ENCODE measurements around the gene UROS. TPM values are rescaled to one million over a fixed set of nuclear protein-coding genes. Genes with fewer than 3 reads are reported as not detected.

Gene UROS
- total RNA-seq, 1 donor = 90.5 TPM

DNA sequence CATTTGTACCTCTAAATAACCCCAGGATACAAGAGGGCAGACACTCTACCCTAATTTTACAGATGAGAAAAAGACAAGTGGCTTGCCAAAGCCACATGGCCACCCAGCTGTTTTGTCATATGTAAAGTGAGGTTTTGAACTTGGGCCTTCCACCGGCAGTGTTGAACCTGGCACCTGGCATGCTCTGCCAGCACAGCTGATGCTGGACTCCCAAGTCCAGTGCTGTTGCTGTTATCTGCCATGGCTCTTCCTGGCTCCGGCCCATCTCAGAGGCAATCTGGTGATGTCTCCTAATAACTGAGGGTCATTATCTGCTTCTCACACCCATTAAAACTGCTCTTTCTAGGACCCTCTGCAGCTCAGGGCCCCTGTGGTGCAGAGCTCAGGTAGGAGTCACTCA lies 25.3 kb upstream of the UROS start:
- no peaks in the 10 kb centered on the region for H4K20me1 ChIP-seq (ENCODE audit: insufficient read depth, low read length)
- no peaks in the 10 kb centered on the region for H3K79me2 ChIP-seq (ENCODE audit: insufficient read depth, low read length)
- H3K36me3 ChIP-seq (ENCODE audit: insufficient read depth, low read length) = peaks cover 44% of the 10 kb centered on the region
- no peak for DNase-seq (ENCODE audit: insufficient read length, low spot score, missing footprints)
- no peaks in the 10 kb centered on the region for H3K27me3 ChIP-seq (ENCODE audit: insufficient read depth, low read length)
- TF ChIP-seq, protein P1, sequence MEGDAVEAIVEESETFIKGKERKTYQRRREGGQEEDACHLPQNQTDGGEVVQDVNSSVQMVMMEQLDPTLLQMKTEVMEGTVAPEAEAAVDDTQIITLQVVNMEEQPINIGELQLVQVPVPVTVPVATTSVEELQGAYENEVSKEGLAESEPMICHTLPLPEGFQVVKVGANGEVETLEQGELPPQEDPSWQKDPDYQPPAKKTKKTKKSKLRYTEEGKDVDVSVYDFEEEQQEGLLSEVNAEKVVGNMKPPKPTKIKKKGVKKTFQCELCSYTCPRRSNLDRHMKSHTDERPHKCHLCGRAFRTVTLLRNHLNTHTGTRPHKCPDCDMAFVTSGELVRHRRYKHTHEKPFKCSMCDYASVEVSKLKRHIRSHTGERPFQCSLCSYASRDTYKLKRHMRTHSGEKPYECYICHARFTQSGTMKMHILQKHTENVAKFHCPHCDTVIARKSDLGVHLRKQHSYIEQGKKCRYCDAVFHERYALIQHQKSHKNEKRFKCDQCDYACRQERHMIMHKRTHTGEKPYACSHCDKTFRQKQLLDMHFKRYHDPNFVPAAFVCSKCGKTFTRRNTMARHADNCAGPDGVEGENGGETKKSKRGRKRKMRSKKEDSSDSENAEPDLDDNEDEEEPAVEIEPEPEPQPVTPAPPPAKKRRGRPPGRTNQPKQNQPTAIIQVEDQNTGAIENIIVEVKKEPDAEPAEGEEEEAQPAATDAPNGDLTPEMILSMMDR (IDR thresholded peaks at IDR 0.05; ENCODE audit: extremely low read depth, low read depth, low read length) = no peak
- H3K9me3 ChIP-seq (ENCODE audit: low read depth, low read length) = no peaks in the 10 kb centered on the region
- no peak overlapping the region for H3K4me2 ChIP-seq (ENCODE audit: insufficient read depth, low read length)
- H3K4me3 ChIP-seq (ENCODE audit: insufficient read depth, low read length) = no peak overlapping the region
- no peaks in the 10 kb centered on the region for H3K4me1 ChIP-seq (ENCODE audit: insufficient read depth, low read length)
- no peak overlapping the region for H3K27ac ChIP-seq (ENCODE audit: low read depth, low read length)
- H2AFZ ChIP-seq (ENCODE audit: low read length) = no peak overlapping the region

DNA sequence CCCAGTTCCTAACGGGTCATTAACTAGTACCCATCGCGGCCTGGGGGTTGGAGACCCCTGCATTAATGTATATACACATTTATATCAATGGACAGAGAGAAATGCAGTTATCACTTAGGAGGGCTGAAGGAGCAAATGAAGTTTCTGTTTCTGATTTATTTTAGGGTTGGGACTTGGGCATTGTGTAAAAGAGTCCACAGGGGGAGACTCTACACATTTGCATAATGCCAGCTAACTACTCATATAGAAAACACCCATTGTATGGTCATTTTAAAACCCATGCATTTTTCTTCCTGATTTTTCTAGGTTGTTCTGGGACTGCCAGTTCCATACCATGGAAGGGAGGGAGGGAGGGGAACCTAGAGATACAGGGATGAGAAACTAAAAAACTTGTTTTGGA lies 23.8 kb upstream of the UROS start:
- Histone ChIP-seq H4K20me1 (ENCODE audit: insufficient read depth, low read length) (no peaks in the 10 kb centered on the region), H3K9me3 (ENCODE audit: low read depth, low read length) (no peaks in the 10 kb centered on the region), H3K79me2 (ENCODE audit: insufficient read depth, low read length) (no peaks in the 10 kb centered on the region), H3K4me1 (ENCODE audit: insufficient read depth, low read length) (no peaks in the 10 kb centered on the region), H3K4me3 (ENCODE audit: insufficient read depth, low read length) (no peak overlapping the region), H3K27me3 (ENCODE audit: insufficient read depth, low read length) (no peaks in the 10 kb centered on the region), H3K4me2 (ENCODE audit: insufficient read depth, low read length) (no peak overlapping the region), H3K36me3 (ENCODE audit: insufficient read depth, low read length) (peaks cover 37% of the 10 kb centered on the region), H2AFZ (ENCODE audit: low read length) (no peak overlapping the region), H3K27ac (ENCODE audit: low read depth, low read length) (no peak overlapping the region)
- no peak for DNase-seq (ENCODE audit: insufficient read length, low spot score, missing footprints)
- TF ChIP-seq, protein P1 (IDR thresholded peaks at IDR 0.05; ENCODE audit: extremely low read depth, low read depth, low read length) = no peak

- DNase-seq (ENCODE audit: insufficient read length, low spot score, missing footprints) = no peak
- H3K4me3 ChIP-seq (ENCODE audit: insufficient read depth, low read length) = no peak overlapping the region
- peaks cover 4% of the 10 kb centered on the region for H3K4me1 ChIP-seq (ENCODE audit: insufficient read depth, low read length)
- no peak overlapping the region for H3K4me2 ChIP-seq (ENCODE audit: insufficient read depth, low read length)
- peaks cover 37% of the 10 kb centered on the region for H3K36me3 ChIP-seq (ENCODE audit: insufficient read depth, low read length)
- TF ChIP-seq, protein P1 (IDR thresholded peaks at IDR 0.05; ENCODE audit: extremely low read depth, low read depth, low read length) = no peak
- no peaks in the 10 kb centered on the region for H3K79me2 ChIP-seq (ENCODE audit: insufficient read depth, low read length)
- no peak overlapping the region for H3K27ac ChIP-seq (ENCODE audit: low read depth, low read length)
- no peaks in the 10 kb centered on the region for H4K20me1 ChIP-seq (ENCODE audit: insufficient read depth, low read length)
- no peaks in the 10 kb centered on the region for H3K27me3 ChIP-seq (ENCODE audit: insufficient read depth, low read length)
- H2AFZ ChIP-seq (ENCODE audit: low read length) = no peak overlapping the region
- no peaks in the 10 kb centered on the region for H3K9me3 ChIP-seq (ENCODE audit: low read depth, low read length)
Observed at GRCh38 chr10:125845617-125846016, 22.6 kb upstream of the UROS start.

- Histone ChIP-seq H3K9me3 (ENCODE audit: low read depth, low read length) (no peaks in the 10 kb centered on the region), H3K4me1 (ENCODE audit: insufficient read depth, low read length) (peaks cover 4% of the 10 kb centered on the region), H3K36me3 (ENCODE audit: insufficient read depth, low read length) (peaks cover 41% of the 10 kb centered on the region), H4K20me1 (ENCODE audit: insufficient read depth, low read length) (no peaks in the 10 kb centered on the region), H2AFZ (ENCODE audit: low read length) (no peak overlapping the region), H3K4me3 (ENCODE audit: insufficient read depth, low read length) (no peak overlapping the region), H3K27me3 (ENCODE audit: insufficient read depth, low read length) (no peaks in the 10 kb centered on the region), H3K27ac (ENCODE audit: low read depth, low read length) (no peak overlapping the region), H3K79me2 (ENCODE audit: insufficient read depth, low read length) (no peaks in the 10 kb centered on the region), H3K4me2 (ENCODE audit: insufficient read depth, low read length) (no peak overlapping the region)
- DNase-seq (ENCODE audit: insufficient read length, low spot score, missing footprints) = peak; percentile 30
- TF ChIP-seq, protein P1 (IDR thresholded peaks at IDR 0.05; ENCODE audit: extremely low read depth, low read depth, low read length) = no peak
Observed at GRCh38 chr10:125844751-125845221, 21.7 kb upstream of the UROS start.
